Spleen (tissue), 7 donors: ENCODE measurements around the gene RPUSD4.

Experiments used
- POLR2A ChIP-seq, 3 donors: fragments of 450-650 bp; IDR thresholded peaks; one replicate each; pipeline ENCODE4 v1.5.1; 2017; ENCODE audit warnings: antibody characterized with exemption in 3 of 3, mild to moderate bottlenecking in 1 of 3
- TF ChIP-seq, protein P1 (sequence below), 11 experiments: fragments of 200-600 bp in 7 of 11; fragments of 450-650 bp in 4 of 11; sonication (generic) in 4 of 11; IDR thresholded peaks in 8 of 11; conservative IDR thresholded peaks in 3 of 11; 1 replicate in 7 of 11; 2 replicates in 4 of 11; pipeline versions ENCODE4 v1.4.0 to v1.8.0; 2016 to 2021; ENCODE audit warnings: antibody characterized with exemption in 11 of 11, inconsistent platforms in 4 of 11, mild to moderate bottlenecking in 1 of 11
- donor health status: DM: no; HTN: no; CAD: no; lungs with moderate emphysema.
- donor health status: DM: no; HTN: no; CAD: no.
- donor health status: DM: no; HTN: no; CAD: no.

GRCh38 chr11:126205359-126205758 lies 6.1 kb downstream of the RPUSD4 start:
- TF ChIP-seq, protein P1, sequence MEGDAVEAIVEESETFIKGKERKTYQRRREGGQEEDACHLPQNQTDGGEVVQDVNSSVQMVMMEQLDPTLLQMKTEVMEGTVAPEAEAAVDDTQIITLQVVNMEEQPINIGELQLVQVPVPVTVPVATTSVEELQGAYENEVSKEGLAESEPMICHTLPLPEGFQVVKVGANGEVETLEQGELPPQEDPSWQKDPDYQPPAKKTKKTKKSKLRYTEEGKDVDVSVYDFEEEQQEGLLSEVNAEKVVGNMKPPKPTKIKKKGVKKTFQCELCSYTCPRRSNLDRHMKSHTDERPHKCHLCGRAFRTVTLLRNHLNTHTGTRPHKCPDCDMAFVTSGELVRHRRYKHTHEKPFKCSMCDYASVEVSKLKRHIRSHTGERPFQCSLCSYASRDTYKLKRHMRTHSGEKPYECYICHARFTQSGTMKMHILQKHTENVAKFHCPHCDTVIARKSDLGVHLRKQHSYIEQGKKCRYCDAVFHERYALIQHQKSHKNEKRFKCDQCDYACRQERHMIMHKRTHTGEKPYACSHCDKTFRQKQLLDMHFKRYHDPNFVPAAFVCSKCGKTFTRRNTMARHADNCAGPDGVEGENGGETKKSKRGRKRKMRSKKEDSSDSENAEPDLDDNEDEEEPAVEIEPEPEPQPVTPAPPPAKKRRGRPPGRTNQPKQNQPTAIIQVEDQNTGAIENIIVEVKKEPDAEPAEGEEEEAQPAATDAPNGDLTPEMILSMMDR (IDR thresholded peaks at IDR 0.05 in 8 of 11, conservative IDR thresholded peaks at IDR 0.05 in 3 of 11), result no peak
- TF ChIP-seq POLR2A (IDR thresholded peaks at IDR 0.05), result no peak
